MCF 10A (cell line): ENCODE measurements around the gene LEO1. TPM values are rescaled to one million over a fixed set of nuclear protein-coding genes. Genes with fewer than 3 reads are reported as not detected.

ENCODE experiments used
- BruUV-seq: library from RNA; stranded (reverse); fragments of 400-500 nt; replicated peaks from 2 replicates; lab custom pipeline; 2021; lab: Mats Ljungman, UMichigan
- CTCF ChIA-PET: fragments of 300-600 bp; sonication (Branson Sonifier 250); formaldehyde crosslinking; extraction: SDS; loops from one replicate; lab custom pipeline; 2021; ENCODE audit warnings: antibody characterized with exemption, inconsistent platforms; lab: Yijun Ruan, JAX
- POLR2A ChIA-PET: fragments of 300-600, 350-650 bp; sonication (Branson Sonifier 250); formaldehyde crosslinking; extraction: SDS; loops from one replicate; lab custom pipeline; 2020; ENCODE audit warnings: antibody characterized with exemption, inconsistent platforms; lab: Yijun Ruan, JAX
- DNase-seq: peaks from one replicate; pipeline ENCODE4 v3.0.0-alpha.2; 2018; ENCODE audit not compliant: unreplicated experiment
- H3K27ac Mint-ChIP-seq: one replicate; pipeline ENCODE4 v1.8.0; 2022; ENCODE audit warnings: mild to moderate bottlenecking, low read depth, mixed read lengths; ENCODE audit not compliant: unreplicated experiment
- H3K27me3 Mint-ChIP-seq: one replicate; pipeline ENCODE4 v1.8.0; 2022; ENCODE audit warnings: mixed read lengths; ENCODE audit not compliant: insufficient read depth, unreplicated experiment
- H3K36me3 Mint-ChIP-seq: one replicate; pipeline ENCODE4 v1.8.0; 2022; ENCODE audit warnings: mild to moderate bottlenecking, moderate library complexity, mixed read lengths; ENCODE audit not compliant: insufficient read depth, unreplicated experiment
- H3K4me1 Mint-ChIP-seq: one replicate; pipeline ENCODE4 v1.8.0; 2022; ENCODE audit warnings: mixed read lengths; ENCODE audit not compliant: insufficient read depth, unreplicated experiment
- H3K4me3 Mint-ChIP-seq: one replicate; pipeline ENCODE4 v1.8.0; 2022; ENCODE audit warnings: mild to moderate bottlenecking, moderate library complexity, mixed read lengths; ENCODE audit not compliant: unreplicated experiment
- H3K9me3 Mint-ChIP-seq: one replicate; pipeline ENCODE4 v1.8.0; 2022; ENCODE audit warnings: mixed read lengths; ENCODE audit not compliant: unreplicated experiment
- CTCF ChIP-seq: fragments of 200-600 bp; IDR thresholded peaks from one replicate; pipeline ENCODE4 v1.8.0; 2022; ENCODE audit warnings: antibody characterized with exemption, mild to moderate bottlenecking; ENCODE audit not compliant: unreplicated experiment
- intact Hi-C: fragments of 100-400 bp; cut with micrococcal nuclease; formaldehyde crosslinking; loops from 2 replicates; pipeline ENCODE4 v1.14.1; 2022
- total RNA-seq: library from RNA; stranded (reverse); gene quantifications from 2 replicates; pipeline ENCODE4 v1.2.3, GENCODE V29; 2022

The LEO1 gene
- total RNA-seq, 1 experiment from 2014 or later: 24.2 TPM

GRCh38 chr15:51973220-51973619 is 1.6 kb upstream of the LEO1 start:
- H3K27ac Mint-ChIP-seq: no peak overlapping the region
- BruUV-seq: no TSS peak
- POLR2A ChIA-PET: interaction anchor here (3.4 to 4.0 kb wide), 4 partner anchors 48 to 122 kb away, joined by 16 to 97 read pairs (median 40); partner anchors contain the start of gene MAPK6

DNA sequence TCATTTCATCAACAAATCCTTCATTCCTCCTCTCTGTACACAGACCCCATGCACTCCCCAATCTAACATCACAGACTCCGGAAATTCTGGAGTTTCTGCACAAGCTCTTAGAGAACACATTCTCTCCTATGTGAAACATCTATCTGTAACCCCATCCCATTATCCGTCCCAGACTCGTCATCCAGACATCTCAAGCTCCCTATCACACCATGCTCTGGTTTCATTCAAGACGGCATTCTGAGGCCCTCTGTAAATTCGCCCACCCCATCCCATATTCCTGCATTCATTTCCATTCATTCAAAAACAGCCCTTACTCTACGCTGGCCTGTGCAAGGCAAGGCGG is 575 bp downstream of the LEO1 start:
- Mint-ChIP-seq H3K4me1 (peaks cover 12% of the 10 kb centered on the region), H3K27ac (peak overlapping the region; percentile 94), H3K4me3 (peak overlapping the region; percentile 97), H3K27me3 (no peaks in the 10 kb centered on the region), H3K9me3 (peaks cover 10% of the 10 kb centered on the region), H3K36me3 (peaks cover 33% of the 10 kb centered on the region)
- no peak for TF ChIP-seq CTCF
- CTCF ChIA-PET: interaction anchor here (0.5 to 1.5 kb wide), 10 partner anchors 10 to 265 kb away, joined by 3 to 6 read pairs (median 3); no protein-coding TSS in a partner anchor
- no peak for DNase-seq
- POLR2A ChIA-PET: interaction anchor here (0.6 to 4.0 kb wide), 42 partner anchors 9 to 1049 kb away, joined by 3 to 97 read pairs (median 5); partner anchors contain the start of gene MAPK6
- intact Hi-C loops: loop anchor here (1.0 to 2.0 kb wide), 2 partner anchors 48 to 106 kb away; partner anchors contain the start of gene MAPK6
- BruUV-seq: TSS peak; percentile 77

More at GRCh38 chr15:51973220-51973619, 1.6 kb upstream of the LEO1 start:
- no peak overlapping the region for H3K4me3 Mint-ChIP-seq
- H3K9me3 Mint-ChIP-seq: no peaks in the 10 kb centered on the region
- DNase-seq: no peak
- intact Hi-C loops: no loop called here
- H3K4me1 Mint-ChIP-seq: peaks cover 12% of the 10 kb centered on the region
- H3K27me3 Mint-ChIP-seq: no peaks in the 10 kb centered on the region
- peaks cover 20% of the 10 kb centered on the region for H3K36me3 Mint-ChIP-seq
- CTCF ChIA-PET: interaction anchor here (1.7 kb wide), 1 partner anchor 8 kb away, joined by 10 read pairs; no protein-coding TSS in a partner anchor
- TF ChIP-seq CTCF: no peak

GRCh38 chr15:51970132-51970817 is 1.3 kb downstream of the LEO1 start:
- DNase-seq: peak; percentile 17
- Mint-ChIP-seq H3K9me3 (peaks cover 10% of the 10 kb centered on the region), H3K4me1 (peaks cover 12% of the 10 kb centered on the region), H3K27ac (peak overlapping the region; percentile 94), H3K36me3 (peaks cover 40% of the 10 kb centered on the region), H3K4me3 (peak overlapping the region; percentile 97), H3K27me3 (no peaks in the 10 kb centered on the region)
- intact Hi-C loops: loop anchor here (2.0 kb wide), 1 partner anchor 49 kb away; the partner anchor contains the start of gene MAPK6
- ChIA-PET CTCF (interaction anchor here (0.5 to 1.5 kb wide), 12 partner anchors 11 to 266 kb away, joined by 3 to 5 read pairs (median 3); no protein-coding TSS in a partner anchor), POLR2A (interaction anchor here (0.6 to 4.0 kb wide), 32 partner anchors 8 to 538 kb away, joined by 3 to 97 read pairs (median 6); partner anchors contain the start of gene MAPK6)
- no TSS peak for BruUV-seq
- no peak for TF ChIP-seq CTCF

GRCh38 chr15:51969728-51970127 is 1.9 kb downstream of the LEO1 start:
- no peak for TF ChIP-seq CTCF
- intact Hi-C loops: loop anchor here (2.0 kb wide), 1 partner anchor 49 kb away; the partner anchor contains the start of gene MAPK6
- Mint-ChIP-seq H3K9me3 (peaks cover 10% of the 10 kb centered on the region), H3K27ac (peak overlapping the region; percentile 94), H3K4me1 (peaks cover 12% of the 10 kb centered on the region), H3K36me3 (peaks cover 45% of the 10 kb centered on the region), H3K4me3 (peak overlapping the region; percentile 97), H3K27me3 (no peaks in the 10 kb centered on the region)
- CTCF ChIA-PET: interaction anchor here (0.7 to 1.5 kb wide), 3 partner anchors 28 to 258 kb away, joined by 3 to 5 read pairs (median 4); no protein-coding TSS in a partner anchor
- BruUV-seq: no TSS peak
- DNase-seq: peak; percentile 16
- POLR2A ChIA-PET: interaction anchor here (0.6 to 4.0 kb wide), 10 partner anchors 24 to 210 kb away, joined by 3 to 97 read pairs (median 16); partner anchors contain the start of gene MAPK6
